GM21447 (cell line): Measurements from ENCODE around the gene NELFCD.
"Not testable (repeated sequence)": the region's sequence is repeated elsewhere in the genome, so short reads cannot be mapped to it uniquely, and the experiment has no call there.

Experiments used
- ATAC-seq: cut with Tn5 transposase; IDR thresholded peaks from one replicate; pipeline ENCODE4 v1.9.1; 2021; ENCODE audit not compliant: unreplicated experiment

The NELFCD gene

GRCh38 chr20:59023616-59024015 is 42.6 kb downstream of the NELFCD start:
- no peak for ATAC-seq

- no peak for ATAC-seq
Measured at GRCh38 chr20:59024111-59024530, 43.1 kb downstream of the NELFCD start.

- ATAC-seq: no peak
Measured at GRCh38 chr20:59025086-59025485, 44.0 kb downstream of the NELFCD start.

- ATAC-seq: no peak
Measured at GRCh38 chr20:59025511-59025910, 44.5 kb downstream of the NELFCD start.

- no peak for ATAC-seq
Measured at GRCh38 chr20:59026904-59027740, 46.1 kb downstream of the NELFCD start.

- no peak for ATAC-seq
Measured at GRCh38 chr20:59027741-59028320, 46.8 kb downstream of the NELFCD start.

- no peak for ATAC-seq
Measured at GRCh38 chr20:59028812-59029211, 47.8 kb downstream of the NELFCD start.

GRCh38 chr20:59030911-59031563 is 50.0 kb downstream of the NELFCD start:
- no peak for ATAC-seq

- peak; percentile 6 for ATAC-seq
Measured at GRCh38 chr20:59031564-59032022, 50.5 kb downstream of the NELFCD start.

GRCh38 chr20:59032023-59032712 is 51.1 kb downstream of the NELFCD start, which contains the start of gene ATP5F1E:
Gene ATP5F1E (minus strand): TSS chr20:59032335. CDS start chr20:59032251, 84 bp downstream.
- ATAC-seq: peak; percentile 83

- no peak for ATAC-seq
Measured at GRCh38 chr20:59032713-59033059, 51.6 kb downstream of the NELFCD start.

GRCh38 chr20:59033093-59033492 is 52.0 kb downstream of the NELFCD start:
- ATAC-seq: no peak

GRCh38 chr20:59033616-59034165 is 52.6 kb downstream of the NELFCD start:
- no peak for ATAC-seq

- ATAC-seq: no peak
Measured at GRCh38 chr20:59035381-59035780, 54.3 kb downstream of the NELFCD start.

GRCh38 chr20:59037386-59037785 is 56.3 kb downstream of the NELFCD start:
- ATAC-seq: no peak

GRCh38 chr20:59039233-59039632 is 58.2 kb downstream of the NELFCD start:
- ATAC-seq: no peak

GRCh38 chr20:59040667-59041066 is 59.6 kb downstream of the NELFCD start:
- ATAC-seq: no peak

- ATAC-seq: not testable (repeated sequence)
Measured at GRCh38 chr20:59041487-59041886, 60.4 kb downstream of the NELFCD start.

GRCh38 chr20:59042151-59042795 is 61.2 kb downstream of the NELFCD start, which contains the start of gene PRELID3B:
Gene PRELID3B (minus strand): TSS chr20:59042786. CDS start chr20:59042730, 56 bp downstream.
- ATAC-seq: peak; percentile 40
